ENCODE data around the gene SHISA9.
A peak's percentile ranks its signal among the peaks of the same experiment; 100 is the strongest.
"Not testable (repeated sequence)": the region's sequence is repeated elsewhere in the genome, so short reads cannot be mapped to it uniquely, and the experiment has no call there.

Gene SHISA9

GRCh38 chr16:12901597-12902461, at the start of gene SHISA9:
TSS of gene SHISA9 (plus strand) at chr16:12901598.
- DNase-seq = peak; percentile 28

GRCh38 chr16:12853972-12854371, 47.4 kb upstream of the SHISA9 start:
- DNase-seq = no peak

- DNase-seq = not testable (repeated sequence)
Observed at GRCh38 chr16:12857435-12857834, 44.0 kb upstream of the SHISA9 start.

GRCh38 chr16:12862327-12862726, 39.1 kb upstream of the SHISA9 start:
- DNase-seq = no peak

- DNase-seq = no peak
Observed at GRCh38 chr16:12862941-12863340, 38.5 kb upstream of the SHISA9 start.

- DNase-seq = no peak
Observed at GRCh38 chr16:12866981-12867551, 34.3 kb upstream of the SHISA9 start.

GRCh38 chr16:12868169-12868568, 33.2 kb upstream of the SHISA9 start:
- DNase-seq = no peak

GRCh38 chr16:12868788-12869187, 32.6 kb upstream of the SHISA9 start:
- no peak for DNase-seq

- DNase-seq = no peak
Observed at GRCh38 chr16:12869698-12870427, 31.5 kb upstream of the SHISA9 start.

GRCh38 chr16:12871784-12872183, 29.6 kb upstream of the SHISA9 start:
- DNase-seq = no peak

- no peak for DNase-seq
Observed at GRCh38 chr16:12874186-12874585, 27.2 kb upstream of the SHISA9 start.

- DNase-seq = no peak
Observed at GRCh38 chr16:12876778-12877177, 24.6 kb upstream of the SHISA9 start.

GRCh38 chr16:12878973-12879372, 22.4 kb upstream of the SHISA9 start:
- no peak for DNase-seq

GRCh38 chr16:12879812-12880211, 21.6 kb upstream of the SHISA9 start:
- DNase-seq = no peak

- DNase-seq = no peak
Observed at GRCh38 chr16:12881182-12881581, 20.2 kb upstream of the SHISA9 start.

- no peak for DNase-seq
Observed at GRCh38 chr16:12881740-12882139, 19.7 kb upstream of the SHISA9 start.

GRCh38 chr16:12885742-12886141, 15.7 kb upstream of the SHISA9 start:
- no peak for DNase-seq

- no peak for DNase-seq
Observed at GRCh38 chr16:12891836-12892235, 9.6 kb upstream of the SHISA9 start.

- DNase-seq = no peak
Observed at GRCh38 chr16:12893050-12893750, 8.2 kb upstream of the SHISA9 start.

GRCh38 chr16:12896562-12896961, 4.8 kb upstream of the SHISA9 start:
- no peak for DNase-seq

- DNase-seq = no peak
Observed at GRCh38 chr16:12898551-12898950, 2.8 kb upstream of the SHISA9 start.

- DNase-seq = no peak
Observed at GRCh38 chr16:12899529-12900143, 1.8 kb upstream of the SHISA9 start.

- no peak for DNase-seq
Observed at GRCh38 chr16:12900156-12900555, 1.2 kb upstream of the SHISA9 start.
